Uterus (tissue), 4 donors: ENCODE data around the gene U2AF1L4. TPM values are rescaled to one million over a fixed set of nuclear protein-coding genes. Genes with fewer than 3 reads are reported as not detected.

Experiments
- DNase-seq, 2 donors: peaks; one replicate each; pipeline ENCODE4 v3.0.0-alpha.2; 2019 to 2020
- H3K27ac ChIP-seq, 2 donors: fragments of 200-600 bp; sonication (generic); 1 replicate in 1 of 2; 2 replicates in 1 of 2; pipeline ENCODE4 v1.5.1; 2016 to 2018
- H3K27me3 ChIP-seq, 2 donors: fragments of 200-600 bp; sonication (generic); one replicate each; pipeline ENCODE4 v1.5.1; 2018 to 2019; ENCODE audit warnings: control low read depth in 1 of 2
- H3K36me3 ChIP-seq, 2 donors: fragments of 200-600 bp; sonication (generic); one replicate each; pipeline ENCODE4 v1.5.1; 2019; ENCODE audit warnings: control low read depth in 1 of 2
- H3K4me1 ChIP-seq, 2 donors: fragments of 200-600 bp; sonication (generic); one replicate each; pipeline ENCODE4 v1.5.1; 2018 to 2019; ENCODE audit warnings: control low read depth in 1 of 2
- H3K4me3 ChIP-seq, 2 donors: fragments of 200-600 bp; sonication (generic); 1 replicate in 1 of 2; 2 replicates in 1 of 2; pipeline ENCODE4 v1.5.1; 2018 to 2019; ENCODE audit warnings: mild to moderate bottlenecking in 1 of 2
- H3K9me3 ChIP-seq, 2 donors: fragments of 200-600 bp; sonication (generic); one replicate each; pipeline ENCODE4 v1.5.1; 2019; ENCODE audit warnings: control low read depth in 1 of 2
- POLR2A ChIP-seq, 2 donors: fragments of 450-650 bp; IDR thresholded peaks; one replicate each; pipeline ENCODE4 v1.6.1; 2016; ENCODE audit warnings: antibody characterized with exemption in 2 of 2, mild to moderate bottlenecking in 1 of 2, moderate library complexity in 1 of 2
- intact Hi-C: fragments of 100-400 bp; cut with DNase I; formaldehyde crosslinking; loops from one replicate; pipeline ENCODE4 v1.15.1; 2023; ENCODE audit warnings: low total_unique reads
- total RNA-seq, 4 donors: library from RNA; depleted of rRNA in 3 of 4; stranded (reverse); fragments of >200 nt in 3 of 4; gene quantifications; one replicate each; pipeline versions ENCODE4 v1.1.0 to v1.2.4, GENCODE V29; 2014 to 2023
- TF ChIP-seq, protein P1 (sequence below), 4 experiments: fragments of 200-600 bp in 2 of 4; fragments of 450-650 bp in 2 of 4; sonication (generic) in 2 of 4; IDR thresholded peaks; one replicate each; pipeline ENCODE4 v1.5.1; 2016 to 2019; ENCODE audit warnings: antibody characterized with exemption in 4 of 4, mild to moderate bottlenecking in 2 of 4, moderate library complexity in 1 of 4
- donor health status: DM: yes; HTN: yes; CAD: no.

Gene U2AF1L4
- total RNA-seq, 4 donors from 2014 or later = 6.5 to 116 (median 19.5) TPM

DNA sequence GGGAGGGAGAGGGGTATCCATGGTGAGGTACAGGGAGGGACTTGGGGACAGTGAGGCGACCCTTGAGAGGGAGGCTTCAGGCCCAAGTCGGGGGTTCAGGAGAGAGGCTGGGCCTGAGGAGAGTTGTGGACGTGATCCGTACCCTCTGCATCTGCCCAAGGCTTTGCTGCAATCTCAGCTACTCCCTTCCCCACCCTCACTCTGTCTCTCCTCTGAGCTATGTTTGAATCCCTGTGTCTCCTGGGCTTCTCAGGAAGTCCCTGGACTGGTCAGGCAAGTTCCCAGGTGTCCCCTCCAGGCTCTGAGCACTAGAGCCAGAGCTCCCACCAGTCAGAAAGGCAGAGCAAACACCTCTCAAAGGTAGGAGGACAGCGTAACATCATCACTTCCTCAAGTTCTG is 4.9 kb upstream of the U2AF1L4 start:
- no peak for TF ChIP-seq POLR2A (IDR thresholded peaks at IDR 0.05)
- TF ChIP-seq, protein P1, sequence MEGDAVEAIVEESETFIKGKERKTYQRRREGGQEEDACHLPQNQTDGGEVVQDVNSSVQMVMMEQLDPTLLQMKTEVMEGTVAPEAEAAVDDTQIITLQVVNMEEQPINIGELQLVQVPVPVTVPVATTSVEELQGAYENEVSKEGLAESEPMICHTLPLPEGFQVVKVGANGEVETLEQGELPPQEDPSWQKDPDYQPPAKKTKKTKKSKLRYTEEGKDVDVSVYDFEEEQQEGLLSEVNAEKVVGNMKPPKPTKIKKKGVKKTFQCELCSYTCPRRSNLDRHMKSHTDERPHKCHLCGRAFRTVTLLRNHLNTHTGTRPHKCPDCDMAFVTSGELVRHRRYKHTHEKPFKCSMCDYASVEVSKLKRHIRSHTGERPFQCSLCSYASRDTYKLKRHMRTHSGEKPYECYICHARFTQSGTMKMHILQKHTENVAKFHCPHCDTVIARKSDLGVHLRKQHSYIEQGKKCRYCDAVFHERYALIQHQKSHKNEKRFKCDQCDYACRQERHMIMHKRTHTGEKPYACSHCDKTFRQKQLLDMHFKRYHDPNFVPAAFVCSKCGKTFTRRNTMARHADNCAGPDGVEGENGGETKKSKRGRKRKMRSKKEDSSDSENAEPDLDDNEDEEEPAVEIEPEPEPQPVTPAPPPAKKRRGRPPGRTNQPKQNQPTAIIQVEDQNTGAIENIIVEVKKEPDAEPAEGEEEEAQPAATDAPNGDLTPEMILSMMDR (IDR thresholded peaks at IDR 0.05) = no peak
- Histone ChIP-seq H3K27ac (no peak overlapping the region), H3K36me3 (no peaks in the 10 kb centered on the region), H3K4me3 (no peak overlapping the region), H3K27me3 (no peaks in the 10 kb centered on the region), H3K9me3 (no peaks in the 10 kb centered on the region), H3K4me1 (peaks cover 6 to 31% of the 10 kb centered on the region in 2 donors)
- intact Hi-C loops = no loop called here
- no peak for DNase-seq

DNA sequence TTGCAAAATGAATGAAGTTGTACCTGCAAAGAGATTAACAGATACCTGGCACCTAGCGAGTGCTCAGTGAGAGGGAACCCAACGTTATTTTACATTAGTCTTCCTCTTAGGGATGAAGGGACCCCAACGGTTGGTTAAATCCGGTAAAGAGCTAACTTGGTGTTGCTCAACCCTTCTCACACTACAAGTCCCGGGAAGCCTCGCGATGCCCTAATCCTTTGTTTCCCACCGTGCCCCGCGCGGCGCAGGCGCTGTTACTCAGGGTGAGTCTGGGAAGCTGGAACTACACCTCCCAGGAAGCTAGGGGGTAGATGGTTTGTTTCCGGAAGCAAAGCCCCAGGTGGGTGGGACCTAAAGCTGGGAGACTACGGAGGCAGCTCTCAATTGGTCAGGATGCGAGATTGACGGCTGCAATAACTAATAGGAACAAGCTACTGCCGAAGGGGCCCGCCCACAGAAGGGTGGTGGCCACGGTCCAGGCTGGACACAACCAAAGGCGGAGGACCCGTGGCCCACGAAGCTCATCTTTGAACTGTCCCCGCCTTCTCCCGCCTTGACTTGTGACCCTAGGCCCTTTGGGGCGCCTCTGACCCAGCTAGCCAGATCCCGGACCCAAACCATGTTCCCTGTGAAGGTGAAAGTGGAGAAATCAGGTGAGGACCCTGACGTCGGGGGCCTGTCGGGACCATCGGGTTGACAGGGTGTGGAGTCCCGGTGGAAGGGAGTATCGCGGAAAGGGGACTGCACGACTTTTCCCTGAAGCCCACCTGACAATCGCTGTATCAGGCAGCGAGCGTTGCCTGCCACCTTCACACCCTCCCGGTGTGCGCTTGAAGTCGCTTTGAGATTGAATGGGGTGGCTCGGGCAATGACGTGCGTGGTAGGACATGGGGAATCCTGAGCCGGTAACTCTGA is 3.1 kb upstream of the U2AF1L4 start, which contains the start of gene LIN37:
Gene LIN37 (plus strand): TSS at position 471 of the 915 bp plus-strand sequence. CDS start 149 bp downstream, at position 620.
- Histone ChIP-seq H3K4me3 (peak within 1 kb of the TSS; percentile 88), H3K27ac (peak within 1 kb of the TSS; percentile 80 to 88), H3K9me3 (no peaks in the 10 kb centered on the region), H3K4me1 (peaks cover 6 to 23% of the 10 kb centered on the region in 2 donors), H3K27me3 (no peaks in the 10 kb centered on the region), H3K36me3 (no peaks in the 10 kb centered on the region)
- peak; percentile 91 to 96 for TF ChIP-seq POLR2A (IDR thresholded peaks at IDR 0.05)
- TF ChIP-seq, protein P1 (IDR thresholded peaks at IDR 0.05) = peak in 2 of 4 experiments; percentile 43 to 50
- intact Hi-C loops = no loop called here
- peak; percentile 98 to 100 for DNase-seq

DNA sequence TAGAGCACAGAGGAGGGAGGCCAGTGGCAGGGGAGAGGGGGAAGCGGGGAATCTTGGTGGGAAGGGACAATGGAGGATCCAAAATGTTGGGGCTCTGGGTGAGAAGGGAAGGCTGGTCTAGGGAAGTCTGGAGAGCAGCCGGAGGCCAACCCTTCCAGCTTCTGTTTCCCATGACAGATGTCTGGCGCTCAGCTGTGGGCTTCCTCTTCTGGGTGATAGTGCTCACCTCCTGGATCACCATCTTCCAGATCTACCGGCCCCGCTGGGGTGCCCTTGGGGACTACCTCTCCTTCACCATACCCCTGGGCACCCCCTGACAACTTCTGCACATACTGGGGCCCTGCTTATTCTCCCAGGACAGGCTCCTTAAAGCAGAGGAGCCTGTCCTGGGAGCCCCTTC is 1.3 kb upstream of the U2AF1L4 start:
- peak overlapping the region in 1 of 2 donors; percentile 100 for H3K27ac ChIP-seq
- TF ChIP-seq, protein P1 (IDR thresholded peaks at IDR 0.05) = no peak
- no peaks in the 10 kb centered on the region for H3K36me3 ChIP-seq
- peak overlapping the region in 1 of 2 donors; percentile 92 for H3K4me3 ChIP-seq
- H3K27me3 ChIP-seq = no peaks in the 10 kb centered on the region
- intact Hi-C loops = no loop called here
- DNase-seq = no peak
- no peaks in the 10 kb centered on the region for H3K9me3 ChIP-seq
- H3K4me1 ChIP-seq = peaks cover 6 to 23% of the 10 kb centered on the region in 2 donors

DNA sequence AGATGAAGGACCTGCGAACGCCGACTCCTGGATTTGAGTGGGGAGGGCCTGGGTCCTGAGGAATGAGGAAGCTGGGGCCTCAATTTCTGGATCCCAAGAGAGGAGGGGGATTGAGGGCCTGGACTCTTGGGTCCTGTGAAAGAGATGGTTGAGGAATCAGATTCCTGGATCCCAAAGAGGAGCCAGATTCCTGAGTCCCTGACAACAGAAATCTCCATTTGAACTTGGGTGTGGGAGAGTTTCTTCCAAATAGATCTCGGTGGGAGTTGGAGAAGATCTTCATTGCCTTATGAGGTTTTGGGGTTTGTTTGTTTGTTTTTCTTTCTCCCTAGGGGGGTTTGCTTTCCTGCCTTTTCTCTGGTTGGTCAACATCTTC is 857 bp upstream of the U2AF1L4 start:
- peak overlapping the region; percentile 92 to 100 for H3K4me3 ChIP-seq
- no peak for DNase-seq
- no peaks in the 10 kb centered on the region for H3K36me3 ChIP-seq
- H3K4me1 ChIP-seq = peaks cover 6 to 23% of the 10 kb centered on the region in 2 donors
- intact Hi-C loops = no loop called here
- TF ChIP-seq, protein P1 (IDR thresholded peaks at IDR 0.05) = no peak
- no peak for TF ChIP-seq POLR2A (IDR thresholded peaks at IDR 0.05)
- H3K9me3 ChIP-seq = no peaks in the 10 kb centered on the region
- no peaks in the 10 kb centered on the region for H3K27me3 ChIP-seq
- H3K27ac ChIP-seq = peak overlapping the region; percentile 100
